T-helper 9 cell (primary cell): ENCODE results near the gene TTPAL.

Experiments used
- DNase-seq: peaks from one replicate; pipeline ENCODE4 v3.0.0-alpha.2; 2020

The TTPAL gene

DNA sequence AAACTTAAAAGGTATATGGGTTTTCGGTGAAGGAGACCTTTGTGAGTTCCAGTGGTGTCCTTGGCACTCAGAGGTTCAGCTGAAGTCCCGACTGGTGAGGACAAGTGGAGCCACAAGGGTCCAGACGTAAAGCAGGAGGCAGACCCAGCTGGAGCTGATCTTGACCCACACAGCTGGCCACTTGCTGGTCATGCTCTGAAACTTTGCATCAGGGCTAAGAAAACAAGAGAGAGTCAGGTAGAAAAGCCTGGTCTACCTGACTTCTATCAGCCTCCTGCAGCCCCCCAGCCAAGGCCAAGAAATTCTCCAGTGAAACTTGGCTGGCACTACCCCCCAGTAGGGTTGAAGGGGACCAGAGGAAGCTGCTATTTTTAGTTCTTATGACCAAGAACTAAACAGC is 24.5 kb downstream of the TTPAL start:
- DNase-seq: no peak

GRCh38 chr20:44501448-44501847 is 25.8 kb downstream of the TTPAL start:
- no peak for DNase-seq

DNA sequence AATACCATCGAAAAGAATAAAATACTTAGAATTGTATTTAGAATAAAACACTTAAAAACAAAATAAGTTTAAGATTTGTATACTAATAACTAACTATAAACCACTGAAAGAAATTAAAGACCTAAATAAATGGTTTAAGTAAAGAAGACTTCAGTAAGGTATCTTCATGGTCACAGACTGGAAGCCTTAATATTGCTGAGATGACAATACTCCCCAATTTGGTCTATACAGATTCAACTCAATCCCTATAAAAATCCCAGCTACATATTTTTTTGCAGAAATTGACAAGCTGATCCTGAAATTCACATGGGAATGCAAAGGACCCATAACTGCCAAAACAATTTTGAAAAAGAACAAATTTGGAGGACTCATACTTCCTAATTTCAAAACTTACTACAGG is 27.3 kb downstream of the TTPAL start:
- DNase-seq: no peak

GRCh38 chr20:44504402-44505307 is 29.0 kb downstream of the TTPAL start:
- no peak for DNase-seq

GRCh38 chr20:44509762-44510161 is 34.1 kb downstream of the TTPAL start:
- no peak for DNase-seq

DNA sequence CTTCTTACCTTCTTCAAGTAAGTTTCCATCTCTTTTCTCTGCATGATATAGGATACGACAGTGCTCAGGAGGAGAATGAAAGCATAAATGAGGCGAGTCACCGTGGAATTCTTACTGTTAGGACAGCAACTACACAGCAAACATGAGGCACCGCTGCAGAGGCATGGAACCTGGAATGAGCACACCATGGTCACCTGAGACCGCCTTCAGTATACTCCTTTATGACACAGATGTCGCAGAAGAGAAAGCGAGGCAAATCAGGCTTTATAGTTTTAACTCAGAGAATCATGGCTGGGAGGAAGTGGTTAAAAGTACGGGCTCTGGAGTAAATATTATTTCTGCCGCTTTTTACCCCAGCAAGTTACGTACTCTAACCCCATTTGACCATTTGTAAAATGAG is 38.2 kb downstream of the TTPAL start:
- no peak for DNase-seq

DNA sequence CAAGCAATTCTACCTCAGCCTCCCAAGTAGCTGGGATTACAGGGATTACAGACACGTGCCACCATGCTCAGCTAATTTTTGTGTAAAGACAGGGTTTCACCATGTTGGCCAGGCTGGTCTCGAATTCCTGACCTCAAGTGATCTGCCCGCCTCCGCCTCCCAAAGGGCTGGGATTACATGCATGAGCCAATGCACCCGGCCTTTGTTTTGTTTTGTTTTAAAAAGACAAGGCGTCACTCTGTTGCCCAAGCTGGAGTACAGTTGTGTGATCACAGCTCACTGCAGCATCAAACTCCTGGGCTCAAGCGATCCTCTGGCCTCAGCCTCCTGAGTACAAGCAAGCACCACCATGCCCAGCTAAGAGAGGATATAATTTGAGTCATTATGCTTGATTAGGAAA is 40.8 kb downstream of the TTPAL start:
- no peak for DNase-seq

DNA sequence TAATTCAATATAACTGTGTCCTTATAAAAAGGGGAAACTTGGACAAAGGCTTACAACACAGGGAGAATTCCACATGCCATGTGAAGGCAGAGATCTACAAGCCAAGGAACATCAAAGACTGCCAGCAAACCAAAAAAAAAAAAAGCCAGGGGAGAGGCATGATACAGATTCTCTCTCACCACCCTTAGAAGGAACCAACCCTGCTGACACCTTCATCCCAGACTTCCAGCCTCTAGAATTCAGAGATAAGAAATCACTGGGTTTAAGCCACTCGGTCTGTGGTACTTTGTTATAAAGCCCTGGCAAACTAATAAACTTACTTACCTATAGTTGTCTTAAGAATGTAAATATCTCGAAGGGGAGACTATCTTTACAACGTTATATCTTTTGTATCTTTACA is 41.8 kb downstream of the TTPAL start:
- DNase-seq: no peak

DNA sequence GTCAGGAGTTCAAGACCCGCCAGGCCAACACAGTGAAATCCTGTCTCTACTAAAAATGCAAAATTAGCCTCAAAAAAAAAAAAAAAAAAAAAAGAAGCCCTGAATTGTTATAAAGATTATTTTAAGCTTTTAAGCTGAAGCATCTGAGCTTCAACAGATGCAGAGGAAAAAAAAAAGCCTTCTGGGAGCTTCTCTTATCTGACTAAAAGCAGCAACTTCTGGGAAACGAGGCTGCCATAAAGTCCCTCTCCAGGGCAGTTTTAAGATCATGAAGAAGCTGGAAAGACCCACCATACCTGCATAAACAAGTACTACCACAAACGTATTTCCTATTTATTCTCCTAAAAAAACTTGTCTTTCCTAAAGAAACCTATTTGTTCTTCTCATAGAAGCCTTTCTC is 42.6 kb downstream of the TTPAL start:
- DNase-seq: no peak

DNA sequence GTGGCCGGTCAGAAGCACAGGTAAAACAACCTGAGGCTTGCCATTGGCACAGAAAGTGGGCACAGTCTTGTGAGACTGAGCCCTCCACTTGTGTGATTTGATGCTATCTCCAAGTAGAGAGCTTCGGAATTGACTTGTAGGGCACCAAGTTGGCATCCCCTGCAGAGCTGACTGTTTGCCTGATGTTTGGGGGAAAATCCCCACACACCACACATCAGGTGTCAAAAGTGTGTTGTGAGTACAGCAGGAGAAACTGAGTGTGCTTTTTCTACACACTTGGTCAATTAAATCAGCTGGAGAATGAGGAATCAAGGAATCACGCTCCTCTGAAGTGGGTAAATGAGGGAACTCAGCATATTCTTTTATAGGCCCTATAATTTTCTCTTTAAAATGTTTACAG is 45.2 kb downstream of the TTPAL start:
- DNase-seq: no peak

DNA sequence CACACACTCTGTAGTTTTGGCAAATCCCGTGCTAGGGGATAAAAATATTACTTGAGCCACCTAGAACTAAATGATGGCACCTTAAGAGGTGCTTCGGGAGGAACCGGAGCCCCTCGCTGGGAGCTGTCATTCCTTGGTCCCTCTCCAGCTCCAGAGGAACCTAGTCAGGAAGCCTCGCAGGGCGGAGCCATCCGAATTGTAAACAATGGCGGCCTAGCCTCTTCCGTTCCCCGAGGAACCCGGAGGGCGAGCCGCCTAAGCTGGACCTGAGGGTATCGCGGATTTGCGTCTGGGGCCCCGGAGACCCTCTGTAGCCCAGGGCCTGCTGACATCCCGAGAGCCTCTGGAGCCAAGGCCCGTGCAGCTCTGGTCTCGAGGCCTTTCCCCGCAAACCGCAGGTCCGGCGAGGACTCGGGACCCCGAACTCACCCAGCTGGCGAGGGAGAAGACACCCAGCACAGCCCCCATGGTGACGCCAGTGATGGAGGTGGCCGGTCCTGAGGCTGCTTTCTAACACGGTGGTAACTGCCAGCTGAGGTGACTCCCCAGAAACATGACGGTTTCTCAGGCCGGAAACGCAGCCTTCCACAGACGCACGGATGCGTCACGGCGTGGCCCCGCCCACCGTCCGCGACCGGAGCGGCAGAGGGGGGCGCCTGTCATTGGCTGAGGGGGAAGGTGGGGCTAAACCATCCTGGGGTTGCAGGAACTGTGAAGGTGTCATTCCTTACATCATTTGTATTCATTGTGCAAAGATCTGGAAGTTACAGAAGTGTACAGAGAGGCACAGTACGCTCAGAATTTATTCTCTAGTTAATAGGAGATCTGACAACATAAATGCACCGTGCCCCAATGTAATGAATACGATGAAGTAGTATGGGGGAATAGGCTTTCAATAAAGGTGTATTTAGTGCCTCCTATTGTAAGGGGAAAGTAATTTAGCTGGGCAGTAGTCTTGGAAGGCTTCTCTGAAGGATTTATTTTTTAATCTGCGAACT is 46.1 kb downstream of the TTPAL start, which contains the start of gene SERINC3:
Gene SERINC3, minus strand, starts transcription at position 587 of the 998 bp plus-strand sequence. Its CDS starts 119 bp downstream, at position 468.
- DNase-seq: peak; percentile 97

DNA sequence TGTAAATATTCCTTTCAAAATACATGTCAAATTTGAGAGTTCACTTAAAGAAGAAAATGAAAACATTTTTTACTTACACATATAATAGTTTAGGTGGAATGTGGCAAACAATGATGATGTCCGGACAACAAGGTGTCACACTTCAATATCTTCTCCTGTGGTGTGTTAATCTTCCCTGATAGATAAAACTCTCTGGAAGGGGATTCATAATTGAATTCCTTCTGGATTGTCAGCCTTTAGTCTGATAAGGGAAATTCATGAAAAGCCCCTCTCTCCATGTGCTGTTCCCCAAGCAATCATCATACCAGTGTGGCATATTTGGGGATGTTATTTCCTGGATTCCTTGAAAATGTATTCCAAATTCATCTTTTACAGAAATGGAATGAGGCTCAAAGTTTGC is 47.2 kb downstream of the TTPAL start:
- DNase-seq: no peak

DNA sequence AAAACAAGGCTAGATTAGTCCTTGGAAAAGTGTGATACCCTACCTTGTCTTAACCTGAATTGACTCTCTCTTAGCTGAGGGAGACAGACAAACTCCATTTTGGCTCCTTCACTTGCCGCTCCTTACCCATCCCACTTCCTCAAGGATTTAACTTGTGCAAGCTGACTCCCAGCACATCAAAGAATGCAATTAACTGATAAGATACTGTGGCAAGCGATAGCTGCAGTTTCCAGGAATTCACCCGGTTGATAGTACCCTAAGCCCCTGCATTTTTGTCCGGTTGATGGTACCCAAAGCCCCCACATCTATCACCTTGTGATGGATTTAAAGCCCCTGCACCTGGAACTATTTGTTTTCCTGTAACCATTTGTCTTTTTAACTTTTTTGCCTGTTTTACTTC is 48.1 kb downstream of the TTPAL start:
- no peak for DNase-seq

DNA sequence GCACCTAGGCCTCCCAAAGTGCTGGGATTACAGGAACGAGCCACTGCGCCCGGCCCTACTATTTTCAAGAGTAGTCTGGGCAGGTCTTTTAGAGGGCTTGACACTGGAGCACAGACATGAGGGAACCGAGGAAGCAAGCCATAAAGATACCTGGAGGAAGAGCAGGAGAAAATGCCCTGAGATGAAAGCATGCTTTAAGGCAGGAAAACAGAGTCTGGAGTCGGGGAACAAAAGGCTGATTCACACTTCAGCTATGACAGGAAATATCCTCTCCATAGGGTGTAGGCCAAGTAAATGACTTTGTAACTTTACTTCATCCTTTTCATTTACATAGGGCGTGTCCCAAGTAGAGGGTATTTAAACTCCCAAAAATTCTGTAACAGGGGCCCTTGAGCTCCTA is 50.5 kb downstream of the TTPAL start:
- DNase-seq: no peak

DNA sequence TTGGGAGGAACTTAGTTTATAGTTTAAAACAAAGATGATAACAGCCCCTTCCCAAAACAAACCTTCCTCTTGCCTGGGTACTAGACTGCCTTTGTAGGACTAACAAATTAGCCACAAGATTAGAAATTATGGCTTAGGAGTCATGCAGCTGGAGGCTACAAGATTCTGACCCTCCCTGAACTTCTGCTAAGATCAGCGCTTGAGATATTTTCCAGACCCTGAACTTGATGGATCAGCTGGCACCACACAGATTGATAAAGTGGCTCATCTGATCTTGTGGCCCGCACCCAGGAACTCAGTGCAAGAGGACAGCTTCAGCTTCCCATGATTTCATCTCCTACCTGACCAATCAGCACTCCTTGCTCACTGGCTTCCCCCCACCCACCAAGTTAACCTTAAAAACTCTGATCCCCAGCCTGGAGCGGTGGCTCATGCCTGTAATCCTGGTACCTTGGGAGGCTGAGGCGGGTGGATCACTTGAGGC is 52.1 kb downstream of the TTPAL start:
- DNase-seq: no peak

GRCh38 chr20:44528309-44528708 is 52.6 kb downstream of the TTPAL start:
- DNase-seq: no peak

- DNase-seq: no peak
Measured at GRCh38 chr20:44532259-44532980, 56.7 kb downstream of the TTPAL start.

DNA sequence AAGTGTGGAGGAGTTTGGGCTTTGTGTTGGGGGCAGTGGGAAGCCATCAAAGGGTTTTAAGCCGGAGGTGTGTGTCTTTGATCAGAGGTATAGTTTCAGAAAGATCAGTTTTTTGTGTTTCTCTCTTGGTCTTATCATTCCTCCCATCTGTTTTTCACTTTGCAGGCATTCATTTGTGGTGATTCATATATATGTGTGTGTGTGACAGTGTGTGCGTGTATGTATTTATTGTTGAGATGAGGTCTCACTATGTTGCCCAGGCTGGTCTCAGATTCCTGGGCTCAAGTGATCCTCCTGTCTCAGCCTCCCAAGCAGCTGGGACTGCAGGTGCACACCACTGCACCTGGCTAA is 57.3 kb downstream of the TTPAL start:
- DNase-seq: no peak

DNA sequence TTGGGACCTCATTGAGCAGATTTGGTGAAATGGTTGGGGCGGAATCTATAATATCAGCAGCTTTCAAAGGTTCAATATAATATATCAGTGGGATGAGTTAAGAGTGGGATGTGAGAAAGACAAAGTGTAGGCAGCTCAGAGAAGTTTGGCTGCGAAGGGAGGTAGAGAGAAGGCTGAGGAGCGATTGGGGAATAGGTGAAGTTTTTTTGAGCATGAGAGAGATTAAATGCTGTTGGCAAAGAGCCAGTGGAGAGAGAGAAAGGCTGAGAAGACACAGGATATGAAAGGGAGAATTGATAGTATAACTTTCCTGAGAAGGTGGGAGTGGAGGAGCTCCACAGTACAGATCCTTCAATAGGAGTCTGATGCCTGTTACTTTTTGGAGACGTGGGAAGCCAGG is 58.3 kb downstream of the TTPAL start:
- no peak for DNase-seq

GRCh38 chr20:44536175-44536574 is 60.5 kb downstream of the TTPAL start:
- no peak for DNase-seq

DNA sequence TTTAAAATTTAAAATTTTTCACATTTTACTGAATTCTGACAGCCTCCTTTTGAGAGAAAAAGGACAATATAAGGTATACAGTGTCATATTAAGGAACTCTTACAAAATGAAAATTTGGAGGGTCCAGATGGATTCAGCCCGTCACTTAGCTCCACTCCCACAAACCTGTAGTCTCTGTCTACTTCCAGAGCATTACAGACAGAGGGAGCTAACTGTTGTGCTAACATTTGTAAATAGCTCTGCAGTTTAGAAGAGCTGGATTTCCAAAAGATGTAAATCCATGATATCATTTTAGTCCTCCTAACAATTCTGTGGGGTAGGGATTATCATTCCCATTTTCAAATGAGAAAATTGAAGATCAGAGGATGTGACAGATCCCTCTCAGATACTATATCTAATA is 62.3 kb downstream of the TTPAL start:
- no peak for DNase-seq

DNA sequence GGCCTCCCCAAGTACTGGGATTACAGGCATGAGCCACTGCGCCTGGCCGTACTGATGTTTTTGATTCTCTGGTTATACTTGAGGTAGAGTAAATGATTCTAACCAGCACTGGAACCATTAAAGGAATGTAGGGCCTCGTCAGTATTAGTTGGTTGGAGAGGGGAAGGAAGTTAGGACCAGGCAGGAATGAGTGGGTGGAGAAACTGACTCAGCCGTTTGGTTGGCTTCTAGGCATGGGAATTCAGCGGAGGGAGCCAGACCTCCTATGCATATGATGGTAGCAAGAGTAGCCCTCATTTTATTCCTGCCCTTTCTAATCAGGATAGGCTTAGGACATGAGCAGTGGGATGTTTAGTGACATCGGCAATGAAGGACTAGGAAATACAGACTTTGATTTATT is 65.2 kb downstream of the TTPAL start:
- no peak for DNase-seq

- DNase-seq: no peak
Measured at GRCh38 chr20:44541992-44542391, 66.3 kb downstream of the TTPAL start.
